Right atrium auricular region (tissue), 2 donors: ENCODE measurements around the gene COX5A. TPM values are rescaled to one million over a fixed set of nuclear protein-coding genes. Genes with fewer than 3 reads are reported as not detected.

Experiments used
- DNase-seq: peaks from one replicate; pipeline ENCODE4 v3.0.0-alpha.2; 2019; ENCODE audit warnings: low spot score
- H3K27ac ChIP-seq, 2 donors: fragments of 200-600 bp; sonication (generic); 1 replicate in 1 of 2; 2 replicates in 1 of 2; pipeline ENCODE4 v1.5.1; 2016 to 2019
- H3K27me3 ChIP-seq, 2 donors: fragments of 200-600 bp; sonication (generic); one replicate each; pipeline versions ENCODE4 v1.5.1 to v1.6.0; 2017 to 2019
- H3K36me3 ChIP-seq: fragments of 200-600 bp; sonication (generic); one replicate; pipeline ENCODE4 v1.5.1; 2016
- H3K4me1 ChIP-seq, 2 donors: fragments of 200-600 bp; sonication (generic); one replicate each; pipeline versions ENCODE4 v1.5.1 to v1.6.0; 2017 to 2019
- H3K4me3 ChIP-seq, 2 donors: fragments of 200-600 bp; sonication (generic); 1 replicate in 1 of 2; 2 replicates in 1 of 2; pipeline ENCODE4 v1.5.1; 2017 to 2019; ENCODE audit warnings: mild to moderate bottlenecking in 1 of 2, moderate library complexity in 1 of 2
- H3K9me3 ChIP-seq, 2 donors: fragments of 200-600 bp; sonication (generic); one replicate each; pipeline ENCODE4 v1.5.1; 2019
- total RNA-seq, 2 donors: library from RNA; depleted of rRNA; stranded (reverse); fragments of >200 nt; gene quantifications; one replicate each; pipeline ENCODE4 v1.1.0, GENCODE V29; 2016
- TF ChIP-seq, protein P1 (sequence below), 2 donors: fragments of 200-600 bp; sonication (generic); IDR thresholded peaks; one replicate each; pipeline ENCODE4 v1.5.1; 2019; ENCODE audit warnings: antibody characterized with exemption in 2 of 2

COX5A gene
- total RNA-seq, 2 donors from 2014 or later = 399 to 869 TPM

DNA sequence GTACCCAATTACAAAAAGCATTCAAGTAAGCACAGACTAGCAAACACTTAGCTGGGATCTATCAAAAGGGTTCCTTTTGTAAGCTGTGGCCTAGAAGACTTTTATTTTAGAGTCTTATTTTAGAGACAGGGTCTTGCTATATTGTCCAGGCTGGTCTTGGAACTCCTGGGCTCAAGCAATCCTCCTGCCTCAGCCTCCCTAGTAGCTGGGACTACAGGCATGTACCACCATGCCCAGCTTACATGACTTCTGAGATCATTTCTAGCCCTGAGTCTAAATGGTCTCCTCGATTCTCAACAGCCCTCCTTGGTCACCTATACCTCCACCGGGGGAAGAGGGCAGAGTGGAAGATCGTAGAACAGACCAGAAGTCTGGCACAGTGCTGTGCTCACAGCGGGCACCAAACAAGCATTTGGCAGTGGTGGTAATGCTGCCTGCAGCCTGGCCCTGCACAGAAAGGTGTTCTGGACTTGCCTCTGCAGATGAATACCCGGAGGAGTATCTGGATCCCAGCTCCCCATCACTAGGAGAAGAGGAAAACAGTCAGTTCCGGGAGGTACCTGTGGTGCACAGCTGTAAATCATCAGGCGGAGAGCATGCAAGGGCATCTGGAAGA lies 33.6 kb downstream of the COX5A start:
- Histone ChIP-seq H3K4me3 (no peak overlapping the region), H3K9me3 (no peaks in the 10 kb centered on the region), H3K36me3 (peaks cover 52% of the 10 kb centered on the region), H3K4me1 (peaks cover 0 to 34% of the 10 kb centered on the region in 2 donors), H3K27me3 (no peaks in the 10 kb centered on the region), H3K27ac (no peak overlapping the region)
- TF ChIP-seq, protein P1, sequence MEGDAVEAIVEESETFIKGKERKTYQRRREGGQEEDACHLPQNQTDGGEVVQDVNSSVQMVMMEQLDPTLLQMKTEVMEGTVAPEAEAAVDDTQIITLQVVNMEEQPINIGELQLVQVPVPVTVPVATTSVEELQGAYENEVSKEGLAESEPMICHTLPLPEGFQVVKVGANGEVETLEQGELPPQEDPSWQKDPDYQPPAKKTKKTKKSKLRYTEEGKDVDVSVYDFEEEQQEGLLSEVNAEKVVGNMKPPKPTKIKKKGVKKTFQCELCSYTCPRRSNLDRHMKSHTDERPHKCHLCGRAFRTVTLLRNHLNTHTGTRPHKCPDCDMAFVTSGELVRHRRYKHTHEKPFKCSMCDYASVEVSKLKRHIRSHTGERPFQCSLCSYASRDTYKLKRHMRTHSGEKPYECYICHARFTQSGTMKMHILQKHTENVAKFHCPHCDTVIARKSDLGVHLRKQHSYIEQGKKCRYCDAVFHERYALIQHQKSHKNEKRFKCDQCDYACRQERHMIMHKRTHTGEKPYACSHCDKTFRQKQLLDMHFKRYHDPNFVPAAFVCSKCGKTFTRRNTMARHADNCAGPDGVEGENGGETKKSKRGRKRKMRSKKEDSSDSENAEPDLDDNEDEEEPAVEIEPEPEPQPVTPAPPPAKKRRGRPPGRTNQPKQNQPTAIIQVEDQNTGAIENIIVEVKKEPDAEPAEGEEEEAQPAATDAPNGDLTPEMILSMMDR (IDR thresholded peaks at IDR 0.05) = no peak
- no peak for DNase-seq

DNA sequence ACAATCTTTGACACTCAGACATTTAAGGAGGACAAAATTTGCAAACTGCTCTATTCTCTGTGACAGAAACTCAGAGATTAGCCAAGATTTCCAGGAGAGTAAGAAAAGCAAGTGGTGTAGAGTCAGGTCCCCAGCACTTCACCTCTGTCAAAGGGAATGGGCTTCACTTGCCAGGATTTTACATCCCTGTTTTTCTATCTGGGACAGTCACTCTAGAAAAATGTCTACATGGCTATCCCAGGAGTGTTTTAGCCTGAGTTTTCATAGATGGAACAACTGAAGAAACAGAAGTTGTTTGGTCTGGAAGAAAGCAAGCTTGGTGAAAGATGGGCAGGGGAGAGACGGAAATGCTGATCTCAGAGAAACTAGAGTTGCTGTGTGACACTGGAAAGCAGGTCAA lies 34.2 kb downstream of the COX5A start:
- H3K4me1 ChIP-seq = peaks cover 0 to 34% of the 10 kb centered on the region in 2 donors
- H3K27ac ChIP-seq = no peak overlapping the region
- H3K9me3 ChIP-seq = no peaks in the 10 kb centered on the region
- peaks cover 52% of the 10 kb centered on the region for H3K36me3 ChIP-seq
- DNase-seq = no peak
- no peak overlapping the region for H3K4me3 ChIP-seq
- no peaks in the 10 kb centered on the region for H3K27me3 ChIP-seq
- TF ChIP-seq, protein P1 (IDR thresholded peaks at IDR 0.05) = no peak

- no peaks in the 10 kb centered on the region for H3K9me3 ChIP-seq
- no peaks in the 10 kb centered on the region for H3K27me3 ChIP-seq
- H3K36me3 ChIP-seq = peaks cover 52% of the 10 kb centered on the region
- TF ChIP-seq, protein P1 (IDR thresholded peaks at IDR 0.05) = no peak
- H3K27ac ChIP-seq = peak overlapping the region in 1 of 2 donors; percentile 13
- no peak for DNase-seq
- H3K4me3 ChIP-seq = no peak overlapping the region
- H3K4me1 ChIP-seq = peaks cover 0 to 39% of the 10 kb centered on the region in 2 donors
These were observed 35.4 kb downstream of the COX5A start for GRCh38 chr15:74902295-74903075.

- Histone ChIP-seq H3K27me3 (no peaks in the 10 kb centered on the region), H3K4me3 (no peak overlapping the region), H3K9me3 (no peaks in the 10 kb centered on the region), H3K27ac (peak overlapping the region; percentile 27 to 54), H3K4me1 (peaks cover 0 to 41% of the 10 kb centered on the region in 2 donors), H3K36me3 (peaks cover 52% of the 10 kb centered on the region)
- TF ChIP-seq, protein P1 (IDR thresholded peaks at IDR 0.05) = peak; percentile 93
- DNase-seq = peak; percentile 64
These were observed 36.2 kb downstream of the COX5A start for GRCh38 chr15:74901612-74902063.

DNA sequence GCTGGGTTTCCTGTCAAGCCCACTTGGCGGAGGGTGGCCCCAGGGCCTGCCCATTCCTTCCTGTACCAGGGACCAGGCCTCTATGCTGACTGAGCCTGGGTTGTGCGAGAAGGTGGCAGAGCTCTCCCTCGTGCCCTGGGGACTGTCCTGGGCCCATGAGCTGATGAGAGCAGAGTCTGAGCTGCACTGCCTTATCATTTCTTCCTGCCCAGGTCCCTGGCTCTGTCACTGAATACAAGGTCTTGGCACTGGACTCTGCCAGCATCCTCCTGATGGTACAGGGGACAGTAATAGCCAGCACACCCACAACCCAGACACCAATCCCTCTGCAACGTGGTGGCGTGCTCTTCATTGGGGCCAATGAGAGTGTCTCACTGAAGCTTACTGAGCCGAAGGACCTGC lies 40.6 kb downstream of the COX5A start:
- DNase-seq = no peak
- H3K9me3 ChIP-seq = no peaks in the 10 kb centered on the region
- H3K27ac ChIP-seq = peak overlapping the region; percentile 43 to 60
- peaks cover 0 to 25% of the 10 kb centered on the region in 2 donors for H3K4me1 ChIP-seq
- H3K27me3 ChIP-seq = no peaks in the 10 kb centered on the region
- TF ChIP-seq, protein P1 (IDR thresholded peaks at IDR 0.05) = no peak
- no peak overlapping the region for H3K4me3 ChIP-seq
- peaks cover 34% of the 10 kb centered on the region for H3K36me3 ChIP-seq
